SU-DHL-6 (cell line): ENCODE measurements around the gene ATP2A1.

Experiments
- EZH2phosphoT487 ChIP-seq: fragments of 200-600 bp; sonication (generic), shearing (Covaris generic); conservative IDR thresholded peaks from 2 replicates; pipeline ENCODE4 v1.6.1; 2018; ENCODE audit warnings: mild to moderate bottlenecking, antibody characterized with exemption, low read length, moderate library complexity, mixed read lengths
- TF ChIP-seq, protein P1 (sequence below): fragments of 200-600 bp; sonication (generic); IDR thresholded peaks from one replicate; pipeline ENCODE4 v1.5.1; 2017; ENCODE audit warnings: antibody characterized with exemption, mild to moderate bottlenecking, low read length, moderate library complexity; ENCODE audit not compliant: insufficient read depth, poor library complexity, severe bottlenecking

DNA sequence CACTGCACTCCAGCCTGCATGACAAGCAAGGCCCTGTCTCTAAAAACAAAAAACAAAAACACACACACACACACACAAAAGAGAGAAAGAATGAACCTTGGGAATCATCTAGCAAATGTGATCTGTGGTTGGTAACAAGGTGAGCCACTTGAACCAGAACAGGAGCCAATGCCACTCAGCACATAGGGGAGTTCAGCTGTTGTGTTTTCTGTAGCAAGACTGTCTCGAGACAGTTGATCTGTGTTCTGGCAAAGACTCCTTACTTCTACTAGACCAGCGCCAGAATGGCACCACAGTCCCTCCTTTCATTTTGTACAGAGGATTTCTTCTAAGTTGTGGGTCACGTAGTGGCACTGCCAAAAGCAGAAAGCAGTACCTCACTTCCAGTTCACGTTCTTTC, 20.7 kb downstream of the ATP2A1 start:
- TF ChIP-seq, protein P1, sequence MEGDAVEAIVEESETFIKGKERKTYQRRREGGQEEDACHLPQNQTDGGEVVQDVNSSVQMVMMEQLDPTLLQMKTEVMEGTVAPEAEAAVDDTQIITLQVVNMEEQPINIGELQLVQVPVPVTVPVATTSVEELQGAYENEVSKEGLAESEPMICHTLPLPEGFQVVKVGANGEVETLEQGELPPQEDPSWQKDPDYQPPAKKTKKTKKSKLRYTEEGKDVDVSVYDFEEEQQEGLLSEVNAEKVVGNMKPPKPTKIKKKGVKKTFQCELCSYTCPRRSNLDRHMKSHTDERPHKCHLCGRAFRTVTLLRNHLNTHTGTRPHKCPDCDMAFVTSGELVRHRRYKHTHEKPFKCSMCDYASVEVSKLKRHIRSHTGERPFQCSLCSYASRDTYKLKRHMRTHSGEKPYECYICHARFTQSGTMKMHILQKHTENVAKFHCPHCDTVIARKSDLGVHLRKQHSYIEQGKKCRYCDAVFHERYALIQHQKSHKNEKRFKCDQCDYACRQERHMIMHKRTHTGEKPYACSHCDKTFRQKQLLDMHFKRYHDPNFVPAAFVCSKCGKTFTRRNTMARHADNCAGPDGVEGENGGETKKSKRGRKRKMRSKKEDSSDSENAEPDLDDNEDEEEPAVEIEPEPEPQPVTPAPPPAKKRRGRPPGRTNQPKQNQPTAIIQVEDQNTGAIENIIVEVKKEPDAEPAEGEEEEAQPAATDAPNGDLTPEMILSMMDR, result no peak
- no peak for TF ChIP-seq EZH2phosphoT487
